GM12878 (cell line): ENCODE results near the gene PLP2. TPM values are rescaled to one million over a fixed set of nuclear protein-coding genes. Genes with fewer than 3 reads are reported as not detected.

Source experiments
- ATAC-seq: fragments of 200-7000 bp; cut with Tn5 transposase; 3 replicates; pipeline ENCODE4 v1.9.1; 2020; ENCODE audit warnings: mild to moderate bottlenecking, moderate library complexity
- BruUV-seq: library from RNA; stranded (reverse); fragments of 400-500 nt; replicated peaks from 2 replicates; lab custom pipeline; 2021; lab: Mats Ljungman, UMichigan
- CTCF ChIA-PET: fragments of 300-600 bp; sonication (Branson Sonifier 250); formaldehyde crosslinking; extraction: SDS; loops from one replicate; lab custom pipeline; 2021; ENCODE audit warnings: inconsistent platforms; lab: Yijun Ruan, JAX
- POLR2A ChIA-PET: fragments of 350-600 bp; formaldehyde crosslinking; extraction: SDS; loops from one replicate; lab custom pipeline; 2021; ENCODE audit warnings: inconsistent platforms; lab: Charles Lee
- RAD21 ChIA-PET: fragments of 300-600 bp; sonication (Branson Sonifier 250); formaldehyde crosslinking; loops from one replicate; lab custom pipeline; 2023; ENCODE audit warnings: antibody characterized with exemption; ENCODE audit not compliant: unreplicated experiment; lab: Charles Lee
- SMC1A ChIA-PET: fragments of 300-600 bp; sonication (Branson Sonifier 250); formaldehyde crosslinking; loops from one replicate; lab custom pipeline; 2023; ENCODE audit not compliant: unreplicated experiment, uncharacterized antibody; lab: Charles Lee
- DNase-seq: peaks from one replicate; pipeline ENCODE4 v3.0.0-alpha.2; 2011; ENCODE audit warnings: low read depth, low spot score
- FAIRE-seq: peaks from 3 replicates; lab custom pipeline; 2011; peaks lifted over from hg19 to GRCh38; lab: Jason Lieb, UNC
- H2AFZ ChIP-seq: 2 replicates; pipeline ENCODE4 v1.6.0; 2011; ENCODE audit warnings: low read depth, low read length, control low read depth; ENCODE audit not compliant: control insufficient read depth
- H3K27ac ChIP-seq: 2 replicates; pipeline ENCODE4 v1.5.1; 2011; ENCODE audit warnings: control low read depth; ENCODE audit not compliant: control insufficient read depth, insufficient read depth
- H3K27me3 ChIP-seq, 2 experiments: replicated peaks in 1 of 2; 2 replicates each; pipeline versions ENCODE4 v1.6.0 to v1.6.1; 2011; ENCODE audit warnings: low read length in 1 of 2; ENCODE audit not compliant: control insufficient read depth in 2 of 2, insufficient read depth in 2 of 2
- H3K36me3 ChIP-seq, 2 experiments: 2 replicates each; pipeline ENCODE4 v1.5.1; 2011; ENCODE audit warnings: low read length in 1 of 2; ENCODE audit not compliant: control insufficient read depth in 2 of 2, insufficient read depth in 2 of 2
- H3K4me1 ChIP-seq: 2 replicates; pipeline ENCODE4 v1.6.1; 2011; ENCODE audit warnings: mild to moderate bottlenecking, low read length, moderate library complexity, mixed read lengths; ENCODE audit not compliant: control insufficient read depth, insufficient read depth
- H3K4me2 ChIP-seq: 2 replicates; pipeline ENCODE4 v1.6.0; 2011; ENCODE audit warnings: control low read depth; ENCODE audit not compliant: control insufficient read depth, insufficient read depth
- H3K4me3 ChIP-seq: fragments of 200-600 bp; sonication (generic); 2 replicates; pipeline ENCODE4 v1.5.1; 2016
- H3K79me2 ChIP-seq: 2 replicates; pipeline ENCODE4 v1.6.0; 2011; ENCODE audit warnings: low read length; ENCODE audit not compliant: control insufficient read depth, insufficient read depth
- H3K9ac ChIP-seq: 2 replicates; pipeline ENCODE4 v1.8.0; 2011; ENCODE audit warnings: low read length, control low read depth, mixed read lengths; ENCODE audit not compliant: control insufficient read depth, insufficient read depth
- H3K9me3 ChIP-seq: replicated peaks from 3 replicates; pipeline ENCODE4 v1.5.1; 2011; ENCODE audit warnings: mild to moderate bottlenecking, low read length; ENCODE audit not compliant: control insufficient read depth, insufficient read depth
- H4K20me1 ChIP-seq: 2 replicates; pipeline ENCODE4 v1.6.0; 2011; ENCODE audit not compliant: control insufficient read depth, insufficient read depth
- BACH1 ChIP-seq: fragments of 450-650 bp; IDR thresholded peaks from 2 replicates; pipeline ENCODE4 v1.6.1; 2017; ENCODE audit warnings: mild to moderate bottlenecking, borderline replicate concordance
- EP300 ChIP-seq, 2 experiments: fragments of 150-350 bp in 1 of 2; IDR thresholded peaks; 2 replicates each; pipeline ENCODE4 v1.6.1; 2011 to 2012; ENCODE audit warnings: low read depth in 2 of 2, low read length in 2 of 2, borderline replicate concordance in 1 of 2, improper control_type of control experiment in 1 of 2, inconsistent platforms in 1 of 2; ENCODE audit not compliant: control insufficient read depth in 1 of 2
- FOS ChIP-seq: IDR thresholded peaks from 3 replicates; pipeline ENCODE4 v1.6.1; 2011; ENCODE audit warnings: borderline replicate concordance; ENCODE audit not compliant: insufficient read length; ENCODE audit errors: extremely low read depth
- KDM1A ChIP-seq: fragments of 200-600 bp; sonication (generic); IDR thresholded peaks from 2 replicates; pipeline ENCODE4 v1.6.1; 2016; ENCODE audit warnings: borderline replicate concordance
- RAD51 ChIP-seq: fragments of 450-650 bp; IDR thresholded peaks from 2 replicates; pipeline ENCODE4 v1.6.1; 2016; ENCODE audit warnings: moderate library complexity, mild to moderate bottlenecking, inconsistent platforms
- SMAD5 ChIP-seq: IDR thresholded peaks from 2 replicates; pipeline ENCODE4 v1.6.1; 2016; ENCODE audit warnings: antibody characterized with exemption, low read depth
- SPI1 ChIP-seq: IDR thresholded peaks from 2 replicates; pipeline ENCODE4 v1.6.1; 2011; ENCODE audit warnings: low read depth, mild to moderate bottlenecking, low read length, moderate library complexity, borderline replicate concordance; ENCODE audit not compliant: insufficient read depth
- SREBF1 ChIP-seq: IDR thresholded peaks from 2 replicates; pipeline ENCODE4 v1.6.1; 2012; ENCODE audit warnings: mild to moderate bottlenecking, low read length
- ZBED1 ChIP-seq: IDR thresholded peaks from 2 replicates; pipeline ENCODE4 v1.6.1; 2016; ENCODE audit warnings: borderline replicate concordance
- ZZZ3 ChIP-seq: IDR thresholded peaks from 2 replicates; pipeline ENCODE4 v1.6.1; 2011; ENCODE audit warnings: low read depth; ENCODE audit not compliant: control insufficient read depth, insufficient read length
- in situ Hi-C: fragments of 300-500 bp; cut with MboI; formaldehyde crosslinking; loops from 9 replicates; pipeline ENCODE4 v1.14.3; 2018; ENCODE audit warnings: mixed read lengths
- intact Hi-C: fragments of 100-400 bp; cut with micrococcal nuclease; formaldehyde crosslinking; loops from one replicate; pipeline ENCODE4 v1.14.2; 2022; ENCODE audit not compliant: unreplicated experiment
- polyA plus RNA-seq, 11 experiments: library from polyadenylated mRNA; depleted of rRNA in 4 of 11; unstranded in 6 of 11; stranded (reverse) in 5 of 11; fragments of >200 nt; fragmentation: Nextera tagmentation in 4 of 11; fragmentation: Illumina TruSeq in 1 of 11; extraction: Ambion mirVana in 4 of 11; extraction: Trizol in 1 of 11; gene quantifications; 1 replicate in 1 of 11; 2 replicates in 10 of 11; pipeline versions ENCODE4 v1.2.1 to v1.2.3, GENCODE V29; 2011 to 2016; ENCODE audit warnings: inconsistent platforms in 2 of 11, missing spikeins in 2 of 11, low read depth in 1 of 11
- total RNA-seq, 4 experiments: library from RNA; depleted of rRNA in 3 of 4; stranded (reverse); fragments of >200 nt in 3 of 4; fragmentation: Illumina TruSeq in 1 of 4; extraction: Trizol in 1 of 4; gene quantifications; 2 replicates each; pipeline versions ENCODE4 v1.2.1 to v1.2.3, GENCODE V29; 2013 to 2021
- TF ChIP-seq, protein P1 (sequence below): fragments of 450-650 bp; IDR thresholded peaks from 2 replicates; pipeline ENCODE4 v1.6.1; 2017; ENCODE audit warnings: borderline replicate concordance
- TF ChIP-seq, protein P2 (sequence below): fragments of 450-650 bp; formaldehyde crosslinking; IDR thresholded peaks from 2 replicates; pipeline ENCODE4 v1.4.0; 2022; ENCODE audit warnings: mild to moderate bottlenecking, moderate library complexity

The PLP2 gene
- total and polyA plus RNA-seq, 10 of the 15 experiments (the other 5 are each of a cell fraction or from before 2014, with no cell fraction given): 56.6 to 177 (median 99.3) TPM

DNA sequence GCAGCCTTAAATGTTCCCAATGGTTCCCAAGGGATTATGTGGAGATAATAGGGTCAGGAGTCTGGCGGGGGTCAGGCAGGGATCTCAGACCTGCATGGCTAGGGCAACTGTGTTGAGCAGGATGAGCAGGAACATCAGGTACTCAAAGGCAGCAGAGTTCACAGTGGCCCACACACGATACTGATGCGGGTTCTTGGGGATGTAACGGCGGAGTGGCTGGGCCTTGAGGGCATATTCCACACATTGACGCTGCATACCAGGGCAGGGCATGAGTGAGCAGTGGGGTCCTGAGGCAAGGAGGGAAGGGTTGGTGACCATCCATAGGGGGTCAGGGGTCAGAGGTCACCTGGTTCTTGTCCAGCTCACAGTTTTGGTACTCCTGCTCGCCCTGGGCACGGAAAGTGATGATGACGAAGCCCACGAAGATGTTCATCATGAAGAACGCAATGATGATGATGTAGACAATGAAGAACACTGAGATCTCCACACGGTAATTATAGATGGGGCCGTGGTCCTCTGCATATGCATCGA is 43.4 kb downstream of the PLP2 start (continued):
- TF ChIP-seq, protein P1, sequence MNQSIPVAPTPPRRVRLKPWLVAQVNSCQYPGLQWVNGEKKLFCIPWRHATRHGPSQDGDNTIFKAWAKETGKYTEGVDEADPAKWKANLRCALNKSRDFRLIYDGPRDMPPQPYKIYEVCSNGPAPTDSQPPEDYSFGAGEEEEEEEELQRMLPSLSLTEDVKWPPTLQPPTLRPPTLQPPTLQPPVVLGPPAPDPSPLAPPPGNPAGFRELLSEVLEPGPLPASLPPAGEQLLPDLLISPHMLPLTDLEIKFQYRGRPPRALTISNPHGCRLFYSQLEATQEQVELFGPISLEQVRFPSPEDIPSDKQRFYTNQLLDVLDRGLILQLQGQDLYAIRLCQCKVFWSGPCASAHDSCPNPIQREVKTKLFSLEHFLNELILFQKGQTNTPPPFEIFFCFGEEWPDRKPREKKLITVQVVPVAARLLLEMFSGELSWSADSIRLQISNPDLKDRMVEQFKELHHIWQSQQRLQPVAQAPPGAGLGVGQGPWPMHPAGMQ: no peak
- TF ChIP-seq ZBED1: no peak
- TF ChIP-seq, protein P2, sequence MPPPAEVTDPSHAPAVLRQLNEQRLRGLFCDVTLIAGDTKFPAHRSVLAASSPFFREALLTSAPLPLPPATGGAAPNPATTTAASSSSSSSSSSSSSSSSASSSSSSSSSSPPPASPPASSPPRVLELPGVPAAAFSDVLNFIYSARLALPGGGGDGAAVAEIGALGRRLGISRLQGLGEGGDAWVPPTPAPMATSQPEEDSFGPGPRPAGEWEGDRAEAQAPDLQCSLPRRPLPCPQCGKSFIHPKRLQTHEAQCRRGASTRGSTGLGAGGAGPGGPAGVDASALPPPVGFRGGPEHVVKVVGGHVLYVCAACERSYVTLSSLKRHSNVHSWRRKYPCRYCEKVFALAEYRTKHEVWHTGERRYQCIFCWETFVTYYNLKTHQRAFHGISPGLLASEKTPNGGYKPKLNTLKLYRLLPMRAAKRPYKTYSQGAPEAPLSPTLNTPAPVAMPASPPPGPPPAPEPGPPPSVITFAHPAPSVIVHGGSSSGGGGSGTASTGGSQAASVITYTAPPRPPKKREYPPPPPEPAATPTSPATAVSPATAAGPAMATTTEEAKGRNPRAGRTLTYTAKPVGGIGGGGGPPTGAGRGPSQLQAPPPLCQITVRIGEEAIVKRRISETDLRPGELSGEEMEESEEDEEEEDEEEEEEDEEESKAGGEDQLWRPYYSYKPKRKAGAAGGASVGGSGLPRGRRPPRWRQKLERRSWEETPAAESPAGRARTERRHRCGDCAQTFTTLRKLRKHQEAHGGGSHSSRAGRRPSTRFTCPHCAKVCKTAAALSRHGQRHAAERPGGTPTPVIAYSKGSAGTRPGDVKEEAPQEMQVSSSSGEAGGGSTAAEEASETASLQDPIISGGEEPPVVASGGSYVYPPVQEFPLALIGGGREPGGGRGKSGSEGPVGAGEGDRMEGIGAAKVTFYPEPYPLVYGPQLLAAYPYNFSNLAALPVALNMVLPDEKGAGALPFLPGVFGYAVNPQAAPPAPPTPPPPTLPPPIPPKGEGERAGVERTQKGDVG (CRISPR knock-in tag): no peak

DNA sequence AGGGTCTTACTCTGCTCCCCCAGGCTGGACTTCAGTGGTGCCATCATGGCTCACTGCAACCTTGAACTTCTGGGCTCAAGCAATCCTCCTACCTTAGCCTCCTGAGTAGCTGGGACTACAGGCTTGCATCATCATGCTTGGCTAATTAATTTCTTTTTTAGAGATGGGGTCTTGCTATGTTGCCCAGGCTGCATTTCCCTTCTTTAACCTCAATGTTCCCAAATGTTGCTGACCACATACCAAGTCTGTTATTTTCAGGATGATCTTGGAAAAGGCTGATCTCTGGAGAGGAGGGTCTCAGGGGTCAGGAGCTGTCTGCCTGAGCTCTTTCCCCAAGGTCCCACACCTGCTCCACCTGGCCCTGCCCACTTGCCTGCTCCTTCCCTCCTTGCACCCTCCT is 48.4 kb downstream of the PLP2 start:
- TF ChIP-seq KDM1A (no peak), EP300 (IDR thresholded peaks at IDR 0.05; ENCODE audit: borderline replicate concordance in 1 of 2, control insufficient read depth in 1 of 2, low read depth in 2 of 2, low read length in 2 of 2) (no peak), SMAD5 (no peak), FOS (no peak), SREBF1 (no peak), ZZZ3 (no peak), SPI1 (no peak), RAD51 (no peak), BACH1 (no peak)
- BruUV-seq: no TSS peak
- H3K4me2 ChIP-seq: no peak overlapping the region
- no peaks in the 10 kb centered on the region for H3K36me3 ChIP-seq
- no peaks in the 10 kb centered on the region for H3K79me2 ChIP-seq
- DNase-seq (no peak), ATAC-seq (no peak), FAIRE-seq (no peak)
- ChIA-PET SMC1A (no interaction called here), POLR2A (no interaction called here), CTCF (no interaction called here), RAD21 (no interaction called here)
- no peaks in the 10 kb centered on the region; the same call in 2 of the 3 replicates for H3K9me3 ChIP-seq
- in situ Hi-C loops: no loop called here
- no peak overlapping the region for H3K9ac ChIP-seq
- intact Hi-C loops: no loop called here
- no peaks in the 10 kb centered on the region for H3K4me1 ChIP-seq
- H4K20me1 ChIP-seq: no peaks in the 10 kb centered on the region
- no peak overlapping the region for H2AFZ ChIP-seq
- no peak overlapping the region for H3K27ac ChIP-seq
- H3K4me3 ChIP-seq: no peak overlapping the region
- H3K27me3 ChIP-seq: no peaks in the 10 kb centered on the region
